Measurements from ENCODE around the gene SMARCC1. TPM values are rescaled to one million over a fixed set of nuclear protein-coding genes. Genes with fewer than 3 reads are reported as not detected.

SMARCC1 gene
- total and polyA plus RNA-seq, 4 donors: 11.7 to 83.0 (median 37.5) TPM

GRCh38 chr3:47711596-47711995 is 70.1 kb downstream of the SMARCC1 start:
- peaks cover 0 to 16% (median 0%) of the 10 kb centered on the region in 5 donors for H3K4me1 ChIP-seq (ENCODE audit: control insufficient read depth in 5 of 5, insufficient read depth in 5 of 5, low read length in 5 of 5)
- H3K9me3 ChIP-seq (ENCODE audit: control insufficient read depth in 4 of 4, insufficient read depth in 3 of 4, low read length in 3 of 4): no peaks in the 10 kb centered on the region
- peaks cover 12 to 39% (median 17%) of the 10 kb centered on the region in 4 donors for H3K36me3 ChIP-seq (ENCODE audit: control insufficient read depth in 4 of 4, insufficient read depth in 4 of 4, low read length in 4 of 4)
- WGBS, 2 donors: 93 to 99% methylated on average over 3 of the region's 3 CpGs
- no peaks in the 10 kb centered on the region for H3K27me3 ChIP-seq (ENCODE audit: control insufficient read depth in 3 of 3, insufficient read depth in 3 of 3, low read length in 2 of 3)
- H3K27ac ChIP-seq (ENCODE audit: low read depth in 1 of 2, low read length in 1 of 2): no peak overlapping the region
- H3K9ac ChIP-seq (ENCODE audit: insufficient read depth in 1 of 2, low read length in 2 of 2): no peak overlapping the region
- ATAC-seq (ENCODE audit: insufficient read depth, low FRiP score) (no peak), DNase-seq (no peak)
- no peak for TF ChIP-seq CTCF (IDR thresholded peaks at IDR 0.05; ENCODE audit: control extremely low read depth, extremely low read depth)
- H3K4me3 ChIP-seq: no peak overlapping the region

- Histone ChIP-seq H3K27ac (ENCODE audit: low read depth in 1 of 2, low read length in 1 of 2) (no peak overlapping the region), H3K9ac (ENCODE audit: insufficient read depth in 1 of 2, low read length in 2 of 2) (no peak overlapping the region), H3K36me3 (ENCODE audit: control insufficient read depth in 4 of 4, insufficient read depth in 4 of 4, low read length in 4 of 4) (peaks cover 19 to 43% (median 26%) of the 10 kb centered on the region in 4 donors), H3K9me3 (ENCODE audit: control insufficient read depth in 4 of 4, insufficient read depth in 3 of 4, low read length in 3 of 4) (no peaks in the 10 kb centered on the region), H3K27me3 (ENCODE audit: control insufficient read depth in 3 of 3, insufficient read depth in 3 of 3, low read length in 2 of 3) (no peaks in the 10 kb centered on the region), H3K4me1 (ENCODE audit: control insufficient read depth in 5 of 5, insufficient read depth in 5 of 5, low read length in 5 of 5) (no peaks in the 10 kb centered on the region), H3K4me3 (no peak overlapping the region)
- DNase-seq (no peak), ATAC-seq (ENCODE audit: insufficient read depth, low FRiP score) (no peak)
- TF ChIP-seq CTCF (IDR thresholded peaks at IDR 0.05; ENCODE audit: control extremely low read depth, extremely low read depth): no peak
- 43 to 65% methylated on average over 1 of the region's 1 CpG for WGBS, 2 donors
Observed at GRCh38 chr3:47705391-47705790, 76.3 kb downstream of the SMARCC1 start.

- Histone ChIP-seq H3K4me3 (no peak overlapping the region), H3K27me3 (ENCODE audit: control insufficient read depth in 3 of 3, insufficient read depth in 3 of 3, low read length in 2 of 3) (no peaks in the 10 kb centered on the region), H3K9ac (ENCODE audit: insufficient read depth in 1 of 2, low read length in 2 of 2) (no peak overlapping the region), H3K27ac (ENCODE audit: low read depth in 1 of 2, low read length in 1 of 2) (no peak overlapping the region), H3K36me3 (ENCODE audit: control insufficient read depth in 4 of 4, insufficient read depth in 4 of 4, low read length in 4 of 4) (peaks cover 19 to 49% (median 25%) of the 10 kb centered on the region in 4 donors), H3K9me3 (ENCODE audit: control insufficient read depth in 4 of 4, insufficient read depth in 3 of 4, low read length in 3 of 4) (no peaks in the 10 kb centered on the region), H3K4me1 (ENCODE audit: control insufficient read depth in 5 of 5, insufficient read depth in 5 of 5, low read length in 5 of 5) (no peaks in the 10 kb centered on the region)
- ATAC-seq (ENCODE audit: insufficient read depth, low FRiP score): no peak
- no peak for TF ChIP-seq CTCF (IDR thresholded peaks at IDR 0.05; ENCODE audit: control extremely low read depth, extremely low read depth)
- no peak for DNase-seq
- WGBS, 2 donors: 94 to 96% methylated on average over 3 of the region's 3 CpGs
Observed at GRCh38 chr3:47704237-47704612, 77.5 kb downstream of the SMARCC1 start.

GRCh38 chr3:47701388-47701787 is 80.3 kb downstream of the SMARCC1 start:
- no peaks in the 10 kb centered on the region for H3K27me3 ChIP-seq (ENCODE audit: control insufficient read depth in 3 of 3, insufficient read depth in 3 of 3, low read length in 2 of 3)
- 96 to 97% methylated on average over 11 of the region's 11 CpGs for WGBS, 2 donors

More at GRCh38 chr3:47701388-47701787, 80.3 kb downstream of the SMARCC1 start:
- H3K36me3 ChIP-seq (ENCODE audit: control insufficient read depth in 4 of 4, insufficient read depth in 4 of 4, low read length in 4 of 4): peaks cover 18 to 42% (median 23%) of the 10 kb centered on the region in 4 donors
- H3K9me3 ChIP-seq (ENCODE audit: control insufficient read depth in 4 of 4, insufficient read depth in 3 of 4, low read length in 3 of 4): no peaks in the 10 kb centered on the region
- H3K4me1 ChIP-seq (ENCODE audit: control insufficient read depth in 5 of 5, insufficient read depth in 5 of 5, low read length in 5 of 5): no peaks in the 10 kb centered on the region
- no peak for TF ChIP-seq CTCF (IDR thresholded peaks at IDR 0.05; ENCODE audit: control extremely low read depth, extremely low read depth)
- no peak for ATAC-seq (ENCODE audit: insufficient read depth, low FRiP score)
- no peak overlapping the region for H3K4me3 ChIP-seq
- DNase-seq: no peak
- H3K27ac ChIP-seq (ENCODE audit: low read depth in 1 of 2, low read length in 1 of 2): no peak overlapping the region
- no peak overlapping the region for H3K9ac ChIP-seq (ENCODE audit: insufficient read depth in 1 of 2, low read length in 2 of 2)
